H1 (cell line): Measurements from ENCODE around the gene MMGT1. TPM values are rescaled to one million over a fixed set of nuclear protein-coding genes. Genes with fewer than 3 reads are reported as not detected.

Experiments used
- BCL11A ChIP-seq, 2 experiments: IDR thresholded peaks; one replicate each; pipeline ENCODE4 v1.6.1; 2011; ENCODE audit warnings: low read depth in 2 of 2, low read length in 2 of 2, mild to moderate bottlenecking in 2 of 2
- CHD2 ChIP-seq: IDR thresholded peaks from 2 replicates; pipeline ENCODE4 v1.6.1; 2012; ENCODE audit warnings: low read length, improper control_type of control experiment
- GTF2F1 ChIP-seq: IDR thresholded peaks from 2 replicates; pipeline ENCODE4 v1.6.1; 2012; ENCODE audit warnings: low read depth, low read length, improper control_type of control experiment, borderline replicate concordance
- SAP30 ChIP-seq: fragments of 300-600 bp; sonication (generic); IDR thresholded peaks from 2 replicates; pipeline ENCODE4 v1.7.1; 2012; ENCODE audit warnings: low read length, moderate library complexity, mild to moderate bottlenecking, inconsistent platforms; ENCODE audit not compliant: insufficient read depth, insufficient replicate concordance
- TCF12 ChIP-seq: IDR thresholded peaks from 2 replicates; pipeline ENCODE4 v1.6.1; 2011; ENCODE audit warnings: low read depth, mild to moderate bottlenecking, low read length
- USF2 ChIP-seq: IDR thresholded peaks from 2 replicates; pipeline ENCODE4 v1.6.1; 2011; ENCODE audit warnings: low read length, improper control_type of control experiment
- polyA plus RNA-seq, 7 experiments: library from polyadenylated mRNA; depleted of rRNA in 3 of 7; stranded (reverse) in 5 of 7; unstranded in 2 of 7; fragments of >200 nt in 5 of 7; fragments of 200-250 nt in 2 of 7; gene quantifications; 1 replicate in 5 of 7; 2 replicates in 1 of 7; 4 replicates in 1 of 7; pipeline versions ENCODE4 v1.2.1 to v1.2.3, GENCODE V29; 2011 to 2013; ENCODE audit warnings: missing spikeins in 2 of 7, mixed read lengths in 2 of 7
- total RNA-seq: library from RNA; stranded (reverse); fragmentation: NEBNext Ultra II Directional; extraction: Animal tissue kit (Norgen Biotek cat#: 25700); gene quantifications from 2 replicates; pipeline ENCODE4 v1.2.1, GENCODE V29; 2021
- TF ChIP-seq, protein P1 (sequence below): IDR thresholded peaks from 2 replicates; pipeline ENCODE4 v1.6.1; 2012; ENCODE audit warnings: inconsistent platforms

Gene MMGT1
- total and polyA plus RNA-seq, 2 of the 8 experiments (the other 6 are each of a cell fraction or from before 2014, with no cell fraction given): 10.0 to 20.5 TPM

DNA sequence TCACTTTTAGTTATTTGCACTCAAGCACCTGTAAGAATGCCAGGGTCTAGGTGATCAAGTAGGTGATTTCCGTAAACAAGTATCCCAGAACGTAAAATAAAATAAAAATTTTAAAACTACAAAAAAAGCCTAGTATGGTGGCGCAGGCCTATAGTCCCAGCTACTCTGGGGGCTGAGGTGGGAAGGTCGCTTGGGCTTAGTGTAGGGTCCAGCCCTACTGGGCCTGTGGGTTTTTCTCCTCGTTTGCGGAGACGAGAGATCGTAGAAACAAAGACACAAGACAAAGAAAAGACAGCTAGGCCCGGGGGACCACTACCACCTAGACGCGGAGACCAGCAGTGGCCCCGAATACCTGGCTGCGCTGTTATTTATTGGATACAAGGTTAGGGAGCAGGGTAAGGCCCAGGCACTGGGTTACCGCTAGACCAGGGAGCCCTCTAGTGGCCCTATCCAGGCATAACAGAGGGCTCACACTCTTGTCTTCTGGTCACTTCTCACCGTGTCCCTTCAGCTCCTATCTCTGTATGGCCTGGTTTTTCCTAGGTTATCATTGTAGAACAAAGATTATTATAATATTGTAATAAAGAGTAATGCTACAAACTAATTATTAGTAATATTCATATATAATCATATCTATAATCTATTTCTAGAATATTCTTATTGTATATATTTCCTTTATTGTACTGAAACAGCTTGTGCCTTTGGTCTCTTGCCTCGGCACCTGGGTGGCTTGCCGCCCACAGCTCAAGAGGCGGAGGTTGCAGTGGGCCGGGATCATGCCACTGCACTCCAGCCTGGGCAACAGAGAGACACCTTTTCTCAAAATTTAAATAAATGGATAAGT lies 41.9 kb downstream of the MMGT1 start (continued):
- TF ChIP-seq SAP30: no peak
- no peak for TF ChIP-seq GTF2F1
- no peak for TF ChIP-seq CHD2
- TF ChIP-seq BCL11A (IDR thresholded peaks at IDR 0.05; ENCODE audit: low read depth in 2 of 2, low read length in 2 of 2): no peak
- TF ChIP-seq, protein P1, sequence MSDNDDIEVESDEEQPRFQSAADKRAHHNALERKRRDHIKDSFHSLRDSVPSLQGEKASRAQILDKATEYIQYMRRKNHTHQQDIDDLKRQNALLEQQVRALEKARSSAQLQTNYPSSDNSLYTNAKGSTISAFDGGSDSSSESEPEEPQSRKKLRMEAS: no peak
- no peak for TF ChIP-seq TCF12
- no peak for TF ChIP-seq USF2
- TF ChIP-seq, all 59 proteins: peak for 2
